HG03139 (cell line): Measurements from ENCODE around the gene ABCD1.

Experiments used
- ATAC-seq: cut with Tn5 transposase; IDR thresholded peaks from one replicate; pipeline ENCODE4 v1.9.1; 2021; ENCODE audit not compliant: unreplicated experiment

Gene ABCD1

DNA sequence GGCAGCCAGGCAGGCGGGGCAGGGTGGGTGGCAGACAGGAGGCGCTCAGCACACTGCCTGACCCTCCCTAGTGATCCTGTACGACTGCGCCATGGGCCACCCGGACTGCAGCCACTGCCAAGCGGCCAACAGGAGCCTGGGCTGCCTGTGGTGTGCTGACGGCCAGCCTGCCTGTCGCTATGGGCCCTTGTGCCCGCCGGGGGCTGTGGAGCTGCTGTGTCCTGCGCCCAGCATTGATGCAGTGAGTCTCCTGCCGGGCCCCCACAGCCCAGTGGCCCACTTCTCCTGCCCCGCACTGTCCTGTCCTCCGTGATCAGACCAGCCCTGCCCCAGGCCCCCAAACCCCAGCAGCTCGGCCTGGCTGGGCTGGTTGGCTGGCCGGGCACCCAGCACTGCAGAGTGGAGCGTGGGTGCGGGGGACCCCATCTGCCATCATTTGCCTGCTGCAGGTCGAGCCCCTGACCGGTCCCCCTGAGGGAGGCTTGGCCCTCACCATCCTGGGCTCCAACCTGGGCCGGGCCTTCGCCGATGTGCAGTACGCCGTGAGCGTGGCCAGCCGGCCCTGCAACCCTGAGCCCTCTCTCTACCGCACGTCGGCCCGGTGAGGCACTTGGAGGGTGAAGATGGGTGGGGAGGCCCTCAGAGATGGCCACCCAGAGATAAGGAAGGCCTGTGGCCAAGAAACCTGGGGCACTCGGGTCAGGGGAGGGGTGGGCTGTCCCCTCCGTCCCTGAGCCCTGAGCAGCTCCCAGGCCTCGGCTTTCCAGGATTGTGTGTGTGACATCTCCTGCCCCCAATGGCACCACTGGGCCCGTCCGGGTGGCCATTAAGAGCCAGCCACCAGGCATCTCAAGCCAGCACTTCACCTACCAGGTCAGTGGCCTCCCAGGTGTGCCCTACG lies 47.0 kb downstream of the ABCD1 start:
- no peak for ATAC-seq

DNA sequence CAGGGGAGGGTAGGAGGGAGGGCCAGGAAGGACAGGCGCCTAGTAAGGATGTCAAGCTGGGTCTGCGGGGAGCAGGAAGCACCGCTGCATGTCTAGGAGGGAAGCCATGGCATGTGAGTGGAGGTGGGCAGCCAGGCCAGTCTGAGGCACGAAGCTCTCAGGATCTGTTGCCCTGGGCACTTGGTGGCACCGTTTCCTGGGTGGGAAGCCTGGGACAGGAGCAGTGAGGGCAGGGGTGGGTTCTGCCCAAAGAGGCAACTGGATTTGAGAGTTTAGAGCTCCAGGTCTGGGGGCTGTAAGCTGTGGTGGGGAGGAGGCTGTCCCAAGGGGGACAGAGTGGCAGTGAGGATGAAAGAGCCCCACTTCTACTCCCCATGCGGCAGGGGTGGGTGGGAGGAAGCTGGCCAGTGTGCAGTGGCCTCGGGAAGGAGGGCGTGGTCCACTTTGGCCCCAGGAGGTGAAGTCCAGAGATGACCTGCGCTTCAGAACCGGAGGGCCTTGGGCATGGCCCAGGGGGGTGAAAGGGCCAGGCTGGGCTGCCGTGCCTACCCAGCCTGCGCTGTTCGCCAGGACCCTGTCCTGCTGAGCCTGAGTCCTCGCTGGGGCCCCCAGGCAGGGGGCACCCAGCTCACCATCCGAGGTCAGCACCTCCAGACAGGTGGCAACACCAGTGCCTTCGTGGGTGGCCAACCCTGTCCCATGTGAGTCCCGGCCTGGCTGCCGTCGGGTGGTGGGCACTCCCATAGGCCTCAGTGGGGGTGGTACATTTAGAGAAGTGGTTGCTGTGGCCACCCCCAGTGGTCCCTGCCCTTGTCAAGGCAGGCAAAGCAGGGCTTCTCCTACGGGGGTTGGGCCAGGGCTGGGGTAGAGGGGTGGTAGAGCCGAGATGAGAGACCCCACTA lies 47.9 kb downstream of the ABCD1 start:
- ATAC-seq: no peak

DNA sequence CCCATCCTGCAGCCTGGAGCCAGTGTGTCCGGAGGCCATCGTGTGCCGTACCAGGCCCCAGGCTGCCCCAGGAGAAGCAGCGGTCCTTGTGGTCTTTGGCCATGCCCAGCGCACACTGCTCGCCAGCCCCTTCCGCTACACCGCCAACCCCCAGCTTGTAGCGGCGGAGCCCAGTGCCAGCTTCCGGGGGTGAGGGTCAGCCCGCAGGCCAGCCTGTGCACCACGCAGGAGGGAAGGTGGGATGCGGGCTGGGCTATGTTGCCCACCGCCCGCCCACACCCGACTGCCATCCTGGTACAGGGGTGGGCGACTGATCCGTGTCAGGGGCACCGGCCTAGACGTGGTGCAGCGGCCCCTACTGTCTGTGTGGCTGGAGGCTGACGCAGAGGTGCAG lies 48.6 kb downstream of the ABCD1 start:
- no peak for ATAC-seq

DNA sequence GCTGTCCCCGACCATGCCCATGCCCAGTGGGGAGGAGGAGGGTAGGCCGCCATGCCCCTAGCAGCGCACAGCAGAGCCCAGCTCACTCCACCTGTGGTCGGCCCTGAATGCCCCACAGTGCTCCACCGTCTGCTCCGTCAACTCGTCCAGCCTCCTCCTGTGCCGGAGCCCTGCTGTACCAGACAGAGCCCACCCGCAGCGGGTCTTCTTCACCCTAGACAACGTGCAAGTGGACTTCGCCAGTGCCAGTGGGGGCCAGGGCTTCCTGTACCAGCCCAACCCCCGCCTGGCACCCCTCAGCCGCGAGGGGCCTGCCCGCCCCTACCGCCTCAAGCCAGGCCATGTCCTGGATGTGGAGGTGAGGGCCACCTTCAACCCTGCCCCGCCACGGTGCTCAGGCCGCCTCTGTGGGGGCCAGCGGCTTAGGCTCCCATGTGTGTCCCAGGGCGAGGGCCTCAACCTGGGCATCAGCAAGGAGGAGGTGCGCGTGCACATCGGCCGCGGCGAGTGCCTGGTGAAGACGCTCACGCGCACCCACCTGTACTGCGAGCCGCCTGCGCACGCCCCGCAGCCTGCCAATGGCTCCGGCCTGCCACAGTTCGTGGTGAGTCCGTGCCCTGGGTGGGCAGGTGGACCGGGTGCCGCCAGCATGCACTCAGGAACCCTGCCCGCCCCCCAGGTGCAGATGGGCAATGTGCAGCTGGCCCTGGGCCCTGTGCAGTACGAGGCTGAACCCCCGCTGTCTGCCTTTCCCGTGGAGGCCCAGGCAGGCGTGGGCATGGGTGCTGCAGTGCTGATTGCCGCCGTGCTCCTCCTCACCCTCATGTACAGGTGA lies 49.3 kb downstream of the ABCD1 start:
- ATAC-seq: no peak

DNA sequence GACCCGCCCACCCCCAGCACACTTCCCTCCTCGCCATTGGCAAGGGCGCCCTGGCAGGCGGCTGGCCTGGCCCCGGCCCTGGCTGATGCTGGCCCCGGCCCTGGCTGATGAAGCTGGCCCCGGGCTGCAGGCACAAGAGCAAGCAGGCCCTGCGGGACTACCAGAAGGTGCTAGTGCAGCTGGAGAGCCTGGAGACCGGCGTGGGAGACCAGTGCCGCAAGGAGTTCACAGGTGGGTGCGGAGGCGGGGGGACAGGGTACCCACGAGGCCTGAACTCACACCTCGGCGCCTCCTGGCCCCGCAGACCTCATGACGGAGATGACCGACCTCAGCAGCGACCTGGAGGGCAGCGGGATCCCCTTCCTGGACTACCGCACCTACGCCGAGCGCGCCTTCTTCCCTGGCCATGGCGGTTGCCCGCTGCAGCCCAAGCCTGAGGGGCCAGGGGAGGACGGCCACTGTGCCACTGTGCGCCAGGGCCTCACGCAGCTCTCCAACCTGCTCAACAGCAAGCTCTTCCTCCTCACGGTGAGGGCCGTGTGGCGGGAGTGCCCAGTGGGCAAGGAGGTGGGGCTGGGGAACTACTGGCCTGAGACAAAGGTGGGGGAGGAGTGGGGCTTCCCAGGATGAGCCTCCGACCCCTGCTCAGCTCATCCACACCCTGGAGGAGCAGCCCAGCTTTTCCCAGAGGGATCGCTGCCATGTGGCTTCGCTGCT lies 50.1 kb downstream of the ABCD1 start:
- no peak for ATAC-seq

DNA sequence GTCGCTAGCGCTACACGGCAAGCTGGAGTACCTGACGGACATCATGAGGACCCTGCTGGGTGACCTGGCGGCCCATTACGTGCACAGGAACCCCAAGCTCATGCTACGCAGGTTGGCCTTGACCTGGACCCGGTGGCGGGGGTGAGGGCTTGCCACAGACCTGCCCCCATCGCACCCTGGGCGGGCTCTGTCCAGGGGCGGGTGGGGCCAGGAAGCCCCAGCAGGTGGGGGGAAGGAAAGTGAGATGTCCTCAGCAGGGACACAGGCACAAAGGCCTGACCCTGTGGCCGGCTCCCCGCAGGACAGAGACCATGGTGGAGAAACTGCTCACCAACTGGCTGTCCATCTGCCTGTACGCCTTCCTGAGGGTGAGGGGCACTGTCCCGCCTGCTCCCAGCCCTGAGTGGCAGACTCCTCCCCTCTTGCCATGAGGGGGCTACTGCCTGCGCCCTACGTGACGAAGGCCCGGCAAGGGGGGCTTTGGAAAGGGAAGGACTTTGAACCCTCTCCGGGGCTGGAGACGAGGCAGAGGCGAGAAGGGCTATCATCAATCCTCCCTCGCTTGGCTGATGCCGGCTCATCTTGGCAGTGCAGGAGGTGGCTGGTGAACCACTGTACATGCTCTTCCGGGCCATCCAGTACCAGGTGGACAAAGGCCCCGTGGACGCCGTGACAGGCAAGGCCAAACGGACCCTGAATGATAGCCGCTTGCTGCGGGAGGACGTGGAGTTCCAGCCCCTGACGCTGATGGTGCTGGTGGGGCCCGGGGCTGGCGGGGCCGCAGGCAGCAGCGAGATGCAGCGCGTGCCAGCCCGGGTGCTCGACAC lies 50.9 kb downstream of the ABCD1 start:
- ATAC-seq: no peak

DNA sequence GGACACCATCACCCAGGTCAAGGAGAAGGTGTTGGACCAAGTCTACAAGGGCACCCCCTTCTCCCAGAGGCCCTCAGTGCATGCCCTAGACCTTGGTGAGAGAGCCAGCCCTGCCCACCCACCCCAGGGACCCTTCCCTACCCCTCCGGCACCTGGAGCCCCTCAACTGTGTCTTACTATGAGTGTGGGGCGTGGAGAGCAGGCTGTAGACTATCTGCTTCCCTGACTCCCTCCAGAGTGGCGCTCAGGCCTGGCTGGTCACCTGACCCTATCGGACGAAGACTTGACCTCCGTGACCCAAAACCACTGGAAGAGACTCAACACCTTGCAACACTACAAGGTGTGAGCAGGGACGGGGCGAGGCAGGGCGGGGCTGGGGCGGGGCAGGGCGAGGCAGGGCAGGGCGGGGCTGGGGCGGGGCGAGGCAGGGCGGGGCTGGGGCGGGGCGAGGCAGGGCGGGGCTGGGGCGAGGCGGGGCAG lies 51.5 kb downstream of the ABCD1 start:
- ATAC-seq: no peak

DNA sequence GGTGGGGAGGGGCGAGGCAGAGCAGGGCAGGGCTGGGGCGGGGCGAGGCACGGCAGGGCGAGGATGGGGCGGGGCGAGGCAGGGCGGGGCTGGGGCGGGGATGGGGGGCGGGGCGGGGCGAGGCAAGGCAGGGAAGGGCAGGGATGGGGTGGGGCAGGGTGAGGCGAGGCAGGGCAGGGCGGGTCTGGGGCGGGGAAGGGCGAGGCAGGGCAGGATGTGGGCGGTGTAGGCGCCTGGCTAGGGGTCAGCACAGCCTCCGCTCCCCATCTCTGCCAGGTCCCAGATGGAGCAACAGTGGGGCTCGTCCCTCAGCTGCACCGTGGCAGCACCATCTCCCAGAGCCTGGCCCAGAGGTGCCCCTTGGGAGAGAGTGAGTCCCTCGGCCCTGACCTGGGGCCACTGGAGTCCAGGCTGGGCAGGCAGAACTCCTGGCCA lies 52.0 kb downstream of the ABCD1 start:
- ATAC-seq: no peak

DNA sequence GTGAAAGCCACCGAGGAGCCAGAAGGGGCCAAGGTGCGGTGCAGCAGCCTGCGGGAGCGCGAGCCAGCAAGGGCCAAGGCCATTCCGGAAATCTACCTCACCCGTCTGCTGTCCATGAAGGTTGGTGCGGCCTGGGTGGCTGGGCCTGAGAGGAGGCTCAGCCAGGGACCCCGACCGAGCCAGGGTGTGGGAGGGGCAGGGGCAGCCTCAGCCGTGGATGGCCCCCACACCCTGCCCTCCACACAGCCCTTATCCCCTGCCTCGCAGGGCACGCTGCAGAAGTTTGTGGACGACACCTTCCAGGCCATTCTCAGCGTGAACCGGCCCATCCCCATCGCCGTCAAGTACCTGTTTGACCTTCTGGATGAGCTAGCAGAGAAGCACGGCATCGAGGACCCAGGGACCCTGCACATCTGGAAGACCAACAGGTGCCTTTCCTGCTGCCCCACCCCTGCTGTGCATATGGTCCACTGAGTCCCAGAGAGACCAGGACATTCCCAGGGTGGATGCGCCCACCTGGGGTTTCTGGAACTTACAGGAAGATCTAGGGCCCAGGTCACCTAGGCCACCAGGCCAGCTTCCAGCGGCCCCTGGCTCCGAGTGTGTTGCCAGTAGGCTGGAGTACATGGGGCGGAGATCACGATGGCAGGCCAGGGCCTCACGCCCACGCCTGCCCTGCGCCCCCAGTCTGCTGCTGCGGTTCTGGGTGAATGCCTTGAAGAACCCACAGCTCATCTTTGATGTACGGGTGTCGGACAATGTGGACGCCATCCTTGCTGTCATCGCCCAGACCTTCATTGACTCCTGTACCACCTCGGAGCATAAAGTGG lies 52.8 kb downstream of the ABCD1 start:
- no peak for ATAC-seq

DNA sequence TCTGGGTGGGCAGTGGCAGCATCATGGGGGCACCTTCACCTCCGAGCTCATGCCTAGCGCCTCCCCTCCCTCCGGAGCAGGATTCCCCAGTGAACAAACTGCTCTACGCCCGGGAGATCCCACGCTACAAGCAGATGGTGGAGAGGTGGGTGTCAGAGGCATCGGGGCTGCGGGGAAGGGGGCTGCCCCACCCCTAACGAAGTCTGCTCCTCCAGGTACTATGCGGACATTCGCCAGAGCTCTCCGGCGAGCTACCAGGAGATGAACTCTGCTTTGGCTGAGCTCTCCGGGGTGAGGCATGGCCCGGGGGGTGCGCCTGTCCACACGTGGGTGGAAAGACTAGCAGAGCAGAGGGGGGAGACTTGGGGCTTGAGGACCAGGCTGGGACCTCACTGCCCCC lies 53.5 kb downstream of the ABCD1 start:
- ATAC-seq: no peak

DNA sequence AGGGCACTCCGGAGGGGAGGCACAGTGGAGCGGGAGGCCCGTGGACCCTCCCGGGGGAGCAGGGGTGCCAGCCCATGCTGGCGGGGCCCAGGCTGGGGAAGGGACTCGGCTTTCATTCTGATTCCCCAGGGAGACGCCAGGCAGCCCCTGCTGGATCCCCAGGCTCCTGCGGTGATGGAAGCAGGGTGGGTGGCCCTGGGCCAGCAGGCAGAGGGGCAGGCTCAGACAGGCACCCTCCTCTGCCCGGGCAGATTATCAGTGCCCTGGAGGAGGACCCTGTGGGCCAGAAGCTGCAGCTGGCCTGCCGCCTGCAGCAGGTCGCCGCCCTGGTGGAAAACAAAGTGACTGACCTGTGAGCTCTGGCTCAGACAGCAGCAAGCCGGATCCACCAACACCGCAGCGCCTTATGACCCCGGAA lies 54.0 kb downstream of the ABCD1 start:
- no peak for ATAC-seq

DNA sequence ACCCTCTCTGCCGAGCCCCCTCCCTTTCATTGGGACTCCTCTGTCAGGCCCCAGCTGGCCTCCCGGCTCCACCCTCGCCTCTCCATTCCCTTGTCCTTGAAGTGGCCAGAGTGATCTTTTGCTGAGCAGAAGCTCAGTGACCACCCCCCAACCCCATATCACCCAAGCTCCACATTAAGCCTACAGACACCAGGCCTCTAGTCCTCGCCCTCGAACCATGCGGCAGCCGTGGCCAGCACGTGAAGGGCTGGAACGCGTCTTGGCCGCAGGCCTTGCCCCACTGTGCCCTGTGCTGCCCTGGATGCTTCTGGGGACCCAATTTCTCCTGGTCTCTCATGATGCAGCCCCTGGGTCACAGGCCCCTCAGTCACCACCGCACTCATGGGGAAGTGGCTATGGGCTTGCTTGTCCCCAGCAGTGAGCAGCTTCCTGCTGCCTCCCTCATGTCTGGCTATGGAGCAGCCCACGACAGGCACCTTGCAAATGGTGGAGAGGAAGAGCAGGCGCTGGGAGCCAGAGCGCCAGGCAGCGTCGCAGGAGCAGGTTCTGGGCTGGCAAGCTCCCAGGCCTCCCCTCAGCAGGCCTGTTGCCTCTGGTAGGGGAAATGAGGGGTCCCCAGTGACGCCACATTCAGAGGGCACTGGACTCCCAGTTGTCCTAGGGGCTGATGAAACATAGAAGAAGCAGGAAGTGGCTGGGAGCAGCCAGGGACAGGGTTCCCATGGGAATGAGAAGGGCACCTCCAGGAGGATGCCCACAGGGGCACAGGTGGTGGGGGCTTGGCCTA lies 55.4 kb downstream of the ABCD1 start:
- ATAC-seq: no peak

DNA sequence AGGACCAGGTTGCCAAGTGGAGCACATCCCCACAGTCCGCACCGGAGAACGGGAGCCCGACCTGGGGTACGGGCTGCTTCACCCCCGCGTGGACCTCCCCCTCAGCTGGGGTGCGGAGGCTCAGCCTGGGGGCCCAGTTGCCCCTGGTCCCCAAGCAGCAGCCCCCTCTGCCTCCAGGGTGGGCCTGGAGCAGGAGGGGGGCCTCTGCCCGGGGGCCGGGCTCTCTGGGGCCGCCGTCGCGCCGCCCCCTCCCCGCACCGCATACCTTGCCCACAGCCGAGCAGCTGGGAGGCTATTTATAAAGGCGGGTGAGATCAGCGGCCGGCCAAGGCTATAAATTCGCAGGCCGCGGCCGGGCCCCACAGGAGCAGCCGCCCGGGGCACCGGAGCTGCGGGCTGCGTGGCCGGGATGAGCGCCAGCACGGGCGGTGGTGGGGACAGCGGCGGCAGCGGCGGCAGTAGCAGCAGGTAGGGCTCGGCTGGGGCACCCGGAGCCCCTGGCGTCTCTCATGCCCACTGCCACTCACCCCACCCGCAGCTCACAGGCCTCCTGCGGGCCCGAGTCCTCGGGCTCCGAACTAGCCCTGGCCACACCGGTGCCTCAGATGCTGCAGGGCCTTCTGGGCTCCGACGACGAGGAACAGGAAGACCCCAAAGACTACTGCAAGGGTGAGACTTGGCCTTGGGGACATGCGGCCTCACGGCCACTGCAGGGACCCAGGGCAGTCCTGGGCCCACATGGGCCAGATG lies 56.2 kb downstream of the ABCD1 start, which contains the start of gene SRPK3:
SRPK3 (plus strand) TSS at position 364 of the 750 bp plus-strand sequence; CDS start at position 410, 46 bp downstream.
- no peak for ATAC-seq

DNA sequence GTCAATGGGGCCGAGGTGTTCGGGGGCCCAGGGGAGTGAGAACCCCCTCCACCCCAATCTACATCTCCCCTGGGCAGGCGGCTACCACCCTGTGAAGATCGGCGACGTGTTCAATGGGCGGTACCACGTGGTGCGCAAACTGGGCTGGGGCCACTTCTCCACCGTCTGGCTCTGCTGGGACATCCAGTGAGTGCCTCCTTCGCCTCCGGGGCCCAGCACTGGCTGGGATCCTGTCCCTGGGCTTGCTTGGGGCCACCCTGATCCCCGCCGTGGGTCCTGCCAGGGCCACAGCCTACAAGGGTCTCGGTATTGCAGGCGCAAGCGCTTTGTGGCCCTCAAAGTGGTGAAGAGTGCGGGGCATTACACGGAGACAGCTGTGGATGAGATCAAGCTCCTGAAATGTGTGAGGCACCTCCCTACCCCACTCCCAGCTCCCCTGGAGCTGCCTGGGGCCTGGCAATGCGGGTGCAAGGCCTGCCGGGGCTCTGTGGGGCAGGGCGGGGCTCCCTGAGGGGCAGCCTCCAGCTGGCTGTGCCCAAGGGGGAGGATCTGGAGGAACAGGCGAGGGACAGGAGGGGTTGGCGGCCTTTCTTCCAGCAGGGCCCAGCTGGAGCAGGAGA lies 56.9 kb downstream of the ABCD1 start:
- no peak for ATAC-seq

DNA sequence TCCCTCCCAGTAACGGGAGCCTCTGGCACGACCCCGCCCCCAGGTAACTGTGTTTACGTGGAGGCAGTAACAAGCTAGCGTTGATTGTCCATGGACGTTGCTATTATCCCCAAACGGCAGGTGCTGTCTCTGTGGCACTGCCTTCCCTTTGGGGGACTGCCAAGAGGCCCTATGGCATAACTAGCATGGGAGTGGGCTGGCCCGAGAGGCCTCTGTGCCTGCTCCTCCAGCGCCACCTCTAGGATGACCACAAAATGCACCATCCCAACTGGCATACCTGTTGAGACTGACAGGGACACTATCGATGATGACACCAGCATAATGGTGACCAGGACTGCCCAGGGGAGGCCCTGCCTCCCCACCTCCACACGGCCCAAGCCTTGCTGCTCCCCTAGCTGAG lies 57.7 kb downstream of the ABCD1 start:
- no peak for ATAC-seq

DNA sequence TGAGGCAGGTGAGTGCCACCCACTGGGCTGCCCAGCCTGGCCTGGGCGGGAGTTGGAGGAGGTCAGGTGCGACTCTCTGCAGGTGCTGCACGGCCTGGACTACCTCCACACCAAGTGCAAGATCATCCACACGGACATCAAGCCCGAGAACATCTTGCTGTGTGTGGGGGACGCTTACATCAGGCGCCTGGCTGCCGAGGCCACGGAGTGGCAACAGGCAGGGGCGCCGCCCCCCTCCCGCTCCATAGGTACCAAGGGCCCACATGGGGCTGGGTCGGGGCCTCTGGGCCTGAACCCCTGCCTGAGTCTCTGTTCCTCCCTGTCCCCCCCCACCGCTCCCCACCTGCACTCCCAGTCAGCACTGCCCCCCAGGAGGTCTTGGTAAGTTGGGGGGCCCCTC lies 58.2 kb downstream of the ABCD1 start:
- ATAC-seq: no peak
